Hepatocyte (in vitro differentiated cells): Measurements from ENCODE around the gene EMC8. TPM values are rescaled to one million over a fixed set of nuclear protein-coding genes. Genes with fewer than 3 reads are reported as not detected.

ENCODE experiments used
- DNase-seq: peaks from one replicate; pipeline ENCODE4 v3.0.0-alpha.2; 2016; ENCODE audit warnings: low spot score
- H2AFZ ChIP-seq: fragments of 200-600 bp; sonication (generic); 2 replicates; pipeline ENCODE4 v1.6.0; 2016; ENCODE audit warnings: antibody characterized with exemption, mild to moderate bottlenecking
- H3K27ac ChIP-seq: fragments of 200-600 bp; sonication (generic); 2 replicates; pipeline ENCODE4 v1.5.1; 2016; ENCODE audit warnings: mild to moderate bottlenecking
- H3K27me3 ChIP-seq: fragments of 200-600 bp; sonication (generic); 2 replicates; pipeline ENCODE4 v1.6.1; 2016
- H3K36me3 ChIP-seq: fragments of 200-600 bp; sonication (generic); replicated peaks from 2 replicates; pipeline ENCODE4 v1.5.1; 2016; ENCODE audit warnings: low read depth; ENCODE audit not compliant: insufficient read depth
- H3K4me1 ChIP-seq: fragments of 200-600 bp; sonication (generic); 2 replicates; pipeline ENCODE4 v1.5.1; 2016; ENCODE audit warnings: mild to moderate bottlenecking, moderate library complexity; ENCODE audit not compliant: insufficient read depth
- H3K4me2 ChIP-seq: fragments of 200-600 bp; sonication (generic); 2 replicates; pipeline ENCODE4 v1.6.0; 2016
- H3K4me3 ChIP-seq: fragments of 200-600 bp; sonication (generic); 2 replicates; pipeline ENCODE4 v1.5.1; 2016; ENCODE audit warnings: mild to moderate bottlenecking
- H3K79me2 ChIP-seq: fragments of 200-600 bp; sonication (generic); 2 replicates; pipeline ENCODE4 v1.6.0; 2017; ENCODE audit warnings: mild to moderate bottlenecking
- H3K9me2 ChIP-seq: fragments of 200-600 bp; sonication (generic); replicated peaks from 2 replicates; pipeline ENCODE4 v1.6.0; 2017; ENCODE audit warnings: mild to moderate bottlenecking; ENCODE audit not compliant: insufficient read depth
- H3K9me3 ChIP-seq: fragments of 200-600 bp; sonication (generic); 2 replicates; pipeline ENCODE4 v1.5.1; 2016; ENCODE audit warnings: low read depth, mild to moderate bottlenecking
- H4K20me1 ChIP-seq: fragments of 200-600 bp; sonication (generic); 2 replicates; pipeline ENCODE4 v1.6.0; 2016; ENCODE audit warnings: mild to moderate bottlenecking; ENCODE audit not compliant: insufficient read depth, poor library complexity, severe bottlenecking
- EZH2 ChIP-seq: fragments of 200-600 bp; sonication (generic); IDR thresholded peaks from 2 replicates; pipeline ENCODE4 v1.6.1; 2016; ENCODE audit warnings: antibody characterized with exemption, mild to moderate bottlenecking, borderline replicate concordance
- EZH2phosphoT487 ChIP-seq: fragments of 200-600 bp; sonication (generic); IDR thresholded peaks from one replicate; pipeline ENCODE4 v1.6.1; 2018; ENCODE audit warnings: antibody characterized with exemption, mild to moderate bottlenecking, low read depth, moderate library complexity; ENCODE audit not compliant: unreplicated experiment, severe bottlenecking
- WGBS: methylation state at CpG from one replicate; pipeline ENCODE4 v1.1.6; 2016; ENCODE audit warnings: low lambda C conversion rate; ENCODE audit errors: missing lambda C conversion rate; 5-methylcytosine and 5-hydroxymethylcytosine counted together
- polyA plus RNA-seq: library from polyadenylated mRNA; unstranded; fragments of >200 nt; fragmentation: Nextera tagmentation; extraction: Ambion mirVana; gene quantifications from 2 replicates; pipeline ENCODE4 v1.2.1, GENCODE V29; 2016
- total RNA-seq: library from RNA; depleted of rRNA; stranded (reverse); fragments of >200 nt; gene quantifications from 2 replicates; pipeline ENCODE4 v1.2.3, GENCODE V29; 2014
- TF ChIP-seq, protein P1 (sequence below): fragments of 200-600 bp; sonication (generic); IDR thresholded peaks from 2 replicates; pipeline ENCODE4 v1.5.1; 2016; ENCODE audit warnings: antibody characterized with exemption, mild to moderate bottlenecking; ENCODE audit not compliant: poor library complexity

The EMC8 gene
- total and polyA plus RNA-seq, 2 experiments from 2014 or later: 35.0 to 50.6 TPM

DNA sequence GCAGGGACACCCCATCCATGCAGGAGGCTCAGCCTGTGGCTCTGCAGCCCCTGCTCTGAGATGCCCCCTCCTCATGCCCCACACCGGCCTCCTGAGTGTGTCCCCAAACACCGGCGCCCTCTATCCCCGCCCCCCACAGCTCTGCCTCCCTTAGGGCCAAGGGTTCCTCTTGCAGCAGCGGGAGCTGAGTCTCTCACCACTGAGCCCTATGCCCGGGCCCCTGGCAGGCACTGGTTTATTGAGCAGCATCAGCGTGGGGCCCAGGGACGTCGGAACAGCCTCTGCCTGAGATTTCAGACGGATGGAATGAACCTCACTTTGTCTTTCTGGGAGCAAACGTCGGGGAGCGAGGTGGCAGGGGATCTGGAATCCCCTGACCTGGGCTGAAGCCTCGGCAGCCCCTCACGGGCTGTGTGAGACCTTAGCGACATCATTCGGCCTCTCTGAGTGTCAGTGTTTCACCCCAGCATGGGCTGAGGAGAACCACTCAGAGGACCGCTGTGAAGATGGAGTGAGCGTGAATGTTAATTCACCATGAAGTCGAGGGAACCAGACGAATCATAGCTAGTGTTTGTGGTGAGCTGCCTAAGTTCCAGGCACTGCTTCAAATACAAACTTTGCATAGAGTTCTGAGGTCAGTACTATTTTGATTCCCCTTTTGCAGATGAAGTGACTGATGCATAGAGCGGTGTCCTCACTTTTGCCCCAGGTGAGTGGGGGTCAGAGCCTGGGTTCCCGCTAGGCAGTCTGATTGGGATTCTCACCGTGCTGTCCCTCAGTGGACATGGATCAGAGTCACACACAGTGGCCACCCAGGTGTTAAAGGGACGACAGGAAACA, 43.2 kb downstream of the EMC8 start:
- no peak for DNase-seq
- no peak for TF ChIP-seq EZH2
- 81% methylated on average over 24 of the region's 25 CpGs for WGBS

DNA sequence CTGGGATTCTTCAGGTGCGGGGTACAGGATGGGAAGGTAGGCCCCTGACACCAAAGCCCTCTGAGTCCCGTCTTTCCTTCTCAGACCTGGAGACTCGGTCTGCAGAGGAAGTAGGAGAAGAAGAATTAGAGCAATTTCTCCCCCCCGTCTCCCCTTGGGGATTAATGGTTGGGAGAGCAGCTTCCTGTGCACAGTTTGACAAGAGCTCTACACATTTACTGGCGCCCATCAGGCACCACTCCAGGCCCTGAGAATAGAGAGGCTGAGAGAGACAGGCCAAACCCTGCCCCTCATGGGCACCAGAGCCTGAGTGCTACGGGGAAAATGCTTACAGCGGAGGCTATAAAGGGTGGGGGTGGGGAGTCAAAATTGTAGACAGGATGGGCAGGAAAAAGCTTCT, 44.9 kb downstream of the EMC8 start:
- Histone ChIP-seq H3K27me3 (peaks cover 18% of the 10 kb centered on the region), H2AFZ (no peak overlapping the region), H3K9me3 (no peaks in the 10 kb centered on the region), H3K4me1 (peaks cover 16% of the 10 kb centered on the region), H3K36me3 (no peaks in the 10 kb centered on the region), H3K27ac (no peak overlapping the region), H3K9me2 (no peaks in the 10 kb centered on the region), H3K79me2 (no peaks in the 10 kb centered on the region), H3K4me3 (no peak overlapping the region), H4K20me1 (no peaks in the 10 kb centered on the region), H3K4me2 (no peak overlapping the region)
- DNase-seq: no peak
- TF ChIP-seq EZH2: no peak
- TF ChIP-seq, protein P1, sequence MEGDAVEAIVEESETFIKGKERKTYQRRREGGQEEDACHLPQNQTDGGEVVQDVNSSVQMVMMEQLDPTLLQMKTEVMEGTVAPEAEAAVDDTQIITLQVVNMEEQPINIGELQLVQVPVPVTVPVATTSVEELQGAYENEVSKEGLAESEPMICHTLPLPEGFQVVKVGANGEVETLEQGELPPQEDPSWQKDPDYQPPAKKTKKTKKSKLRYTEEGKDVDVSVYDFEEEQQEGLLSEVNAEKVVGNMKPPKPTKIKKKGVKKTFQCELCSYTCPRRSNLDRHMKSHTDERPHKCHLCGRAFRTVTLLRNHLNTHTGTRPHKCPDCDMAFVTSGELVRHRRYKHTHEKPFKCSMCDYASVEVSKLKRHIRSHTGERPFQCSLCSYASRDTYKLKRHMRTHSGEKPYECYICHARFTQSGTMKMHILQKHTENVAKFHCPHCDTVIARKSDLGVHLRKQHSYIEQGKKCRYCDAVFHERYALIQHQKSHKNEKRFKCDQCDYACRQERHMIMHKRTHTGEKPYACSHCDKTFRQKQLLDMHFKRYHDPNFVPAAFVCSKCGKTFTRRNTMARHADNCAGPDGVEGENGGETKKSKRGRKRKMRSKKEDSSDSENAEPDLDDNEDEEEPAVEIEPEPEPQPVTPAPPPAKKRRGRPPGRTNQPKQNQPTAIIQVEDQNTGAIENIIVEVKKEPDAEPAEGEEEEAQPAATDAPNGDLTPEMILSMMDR: no peak
- no peak for TF ChIP-seq EZH2phosphoT487
- WGBS: 70% methylated on average over 7 of the region's 7 CpGs

More for the DNA sequence above, 43.2 kb downstream of the EMC8 start:
- Histone ChIP-seq H3K4me2 (no peak overlapping the region), H3K27ac (no peak overlapping the region), H3K4me3 (no peak overlapping the region), H3K27me3 (peaks cover 15% of the 10 kb centered on the region), H2AFZ (no peak overlapping the region), H3K36me3 (no peaks in the 10 kb centered on the region), H4K20me1 (no peaks in the 10 kb centered on the region), H3K9me3 (no peaks in the 10 kb centered on the region), H3K79me2 (no peaks in the 10 kb centered on the region), H3K9me2 (no peaks in the 10 kb centered on the region), H3K4me1 (peaks cover 3% of the 10 kb centered on the region)

DNA sequence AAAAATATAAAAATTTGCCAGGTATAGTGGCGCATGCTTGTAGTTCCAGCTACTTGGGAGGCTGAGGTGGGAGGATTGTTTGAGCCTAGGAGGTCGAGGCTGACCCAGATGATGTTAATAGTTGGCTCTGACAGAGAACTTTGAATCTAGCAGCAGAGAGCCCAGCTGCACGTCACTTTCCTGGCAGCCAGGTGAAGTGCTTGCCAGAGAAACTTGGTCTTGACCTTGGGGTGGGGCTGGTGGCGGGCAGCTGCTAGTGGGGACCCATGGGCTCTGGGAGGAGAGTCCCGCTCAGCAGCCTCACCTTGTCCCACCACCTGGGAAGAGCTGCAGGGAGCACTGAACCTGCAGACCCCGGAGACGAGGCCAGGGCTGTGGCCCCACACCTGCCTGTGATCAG, 45.4 kb downstream of the EMC8 start:
- Histone ChIP-seq H3K79me2 (no peaks in the 10 kb centered on the region), H3K27ac (no peak overlapping the region), H3K4me2 (no peak overlapping the region), H3K27me3 (peaks cover 18% of the 10 kb centered on the region), H3K4me1 (peaks cover 16% of the 10 kb centered on the region), H3K9me2 (no peaks in the 10 kb centered on the region), H2AFZ (no peak overlapping the region), H3K4me3 (no peak overlapping the region), H3K9me3 (no peaks in the 10 kb centered on the region), H4K20me1 (no peaks in the 10 kb centered on the region), H3K36me3 (no peaks in the 10 kb centered on the region)
- no peak for DNase-seq
- 88% methylated on average over 7 of the region's 7 CpGs for WGBS
- TF ChIP-seq EZH2phosphoT487 (no peak), EZH2 (no peak)
- TF ChIP-seq, protein P1: no peak

DNA sequence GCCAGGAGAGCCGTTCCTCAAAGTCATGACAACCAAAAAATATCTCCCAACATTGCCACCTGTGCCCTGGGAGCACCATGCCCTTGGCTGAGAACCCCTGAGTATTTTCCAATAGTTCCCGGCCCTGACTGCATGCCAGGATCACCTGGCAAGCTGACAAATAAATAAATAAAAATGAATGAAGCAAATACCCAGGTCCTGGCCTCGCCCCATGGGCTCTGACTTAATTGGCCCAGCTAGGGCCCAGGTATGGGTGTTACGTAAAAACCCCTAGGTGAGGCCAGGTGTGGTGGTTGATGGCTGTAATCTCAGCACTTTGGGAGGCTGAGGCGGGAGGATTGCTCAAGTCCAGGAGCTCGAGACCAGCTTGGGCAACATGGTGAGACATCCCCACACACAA, 45.8 kb downstream of the EMC8 start:
- Histone ChIP-seq H3K4me2 (no peak overlapping the region), H3K27me3 (peaks cover 18% of the 10 kb centered on the region), H3K4me3 (no peak overlapping the region), H3K4me1 (peaks cover 16% of the 10 kb centered on the region), H3K79me2 (no peaks in the 10 kb centered on the region), H3K36me3 (no peaks in the 10 kb centered on the region), H2AFZ (no peak overlapping the region), H3K9me3 (no peaks in the 10 kb centered on the region), H4K20me1 (no peaks in the 10 kb centered on the region), H3K9me2 (no peaks in the 10 kb centered on the region), H3K27ac (no peak overlapping the region)
- 86% methylated on average over 6 of the region's 6 CpGs for WGBS
- TF ChIP-seq EZH2 (no peak), EZH2phosphoT487 (no peak)
- TF ChIP-seq, protein P1: no peak
- DNase-seq: no peak
